ENCODE measurements around the gene MBD6.

The MBD6 gene

DNA sequence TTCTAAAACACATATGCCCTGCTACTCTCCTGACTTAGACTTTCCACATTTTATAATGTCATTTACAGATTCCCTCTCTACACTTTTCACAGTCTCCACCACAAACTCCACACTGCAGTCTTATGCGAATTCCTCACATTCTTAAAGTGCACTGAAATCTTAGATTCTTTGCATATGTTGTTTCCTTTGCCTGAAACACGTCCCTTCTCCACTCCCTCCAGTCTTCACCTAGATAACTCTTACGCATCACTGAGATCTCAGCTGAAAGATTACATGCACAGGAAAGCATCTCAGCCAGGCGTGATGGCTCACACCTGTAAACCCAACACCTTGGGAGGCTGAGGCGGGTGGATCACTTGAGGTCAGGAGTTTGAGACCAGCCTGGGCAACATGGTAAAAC, 39.2 kb upstream of the MBD6 start:
- no peak for DNase-seq (ENCODE audit: insufficient read length, low spot score)
- TF ChIP-seq, protein P1, sequence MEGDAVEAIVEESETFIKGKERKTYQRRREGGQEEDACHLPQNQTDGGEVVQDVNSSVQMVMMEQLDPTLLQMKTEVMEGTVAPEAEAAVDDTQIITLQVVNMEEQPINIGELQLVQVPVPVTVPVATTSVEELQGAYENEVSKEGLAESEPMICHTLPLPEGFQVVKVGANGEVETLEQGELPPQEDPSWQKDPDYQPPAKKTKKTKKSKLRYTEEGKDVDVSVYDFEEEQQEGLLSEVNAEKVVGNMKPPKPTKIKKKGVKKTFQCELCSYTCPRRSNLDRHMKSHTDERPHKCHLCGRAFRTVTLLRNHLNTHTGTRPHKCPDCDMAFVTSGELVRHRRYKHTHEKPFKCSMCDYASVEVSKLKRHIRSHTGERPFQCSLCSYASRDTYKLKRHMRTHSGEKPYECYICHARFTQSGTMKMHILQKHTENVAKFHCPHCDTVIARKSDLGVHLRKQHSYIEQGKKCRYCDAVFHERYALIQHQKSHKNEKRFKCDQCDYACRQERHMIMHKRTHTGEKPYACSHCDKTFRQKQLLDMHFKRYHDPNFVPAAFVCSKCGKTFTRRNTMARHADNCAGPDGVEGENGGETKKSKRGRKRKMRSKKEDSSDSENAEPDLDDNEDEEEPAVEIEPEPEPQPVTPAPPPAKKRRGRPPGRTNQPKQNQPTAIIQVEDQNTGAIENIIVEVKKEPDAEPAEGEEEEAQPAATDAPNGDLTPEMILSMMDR (IDR thresholded peaks at IDR 0.05; ENCODE audit: insufficient read depth, missing control alignments), result no peak
- FAIRE-seq, result no peak

DNA sequence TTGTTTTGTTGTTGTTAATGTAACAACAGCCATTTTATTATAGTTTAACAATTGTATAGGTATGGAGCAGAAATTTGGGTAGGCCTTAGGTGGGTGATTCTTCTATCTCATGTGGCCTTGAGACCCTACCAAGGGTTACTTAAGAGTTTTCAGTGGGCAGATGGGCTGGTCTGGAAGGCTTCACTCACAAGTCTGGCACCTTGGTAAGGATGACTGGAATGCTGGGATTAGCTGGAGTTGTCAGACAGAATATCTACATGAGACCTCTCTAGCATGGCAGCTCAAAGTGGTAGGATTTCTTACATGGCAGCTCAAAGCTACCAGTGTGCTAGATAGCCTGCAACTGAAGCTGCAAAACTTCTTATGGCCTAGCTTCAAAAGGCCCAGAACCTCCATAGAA, 36.9 kb upstream of the MBD6 start:
- TF ChIP-seq, protein P1 (IDR thresholded peaks at IDR 0.05; ENCODE audit: insufficient read depth, missing control alignments), result no peak
- FAIRE-seq (no peak), DNase-seq (ENCODE audit: insufficient read length, low spot score) (no peak)

DNA sequence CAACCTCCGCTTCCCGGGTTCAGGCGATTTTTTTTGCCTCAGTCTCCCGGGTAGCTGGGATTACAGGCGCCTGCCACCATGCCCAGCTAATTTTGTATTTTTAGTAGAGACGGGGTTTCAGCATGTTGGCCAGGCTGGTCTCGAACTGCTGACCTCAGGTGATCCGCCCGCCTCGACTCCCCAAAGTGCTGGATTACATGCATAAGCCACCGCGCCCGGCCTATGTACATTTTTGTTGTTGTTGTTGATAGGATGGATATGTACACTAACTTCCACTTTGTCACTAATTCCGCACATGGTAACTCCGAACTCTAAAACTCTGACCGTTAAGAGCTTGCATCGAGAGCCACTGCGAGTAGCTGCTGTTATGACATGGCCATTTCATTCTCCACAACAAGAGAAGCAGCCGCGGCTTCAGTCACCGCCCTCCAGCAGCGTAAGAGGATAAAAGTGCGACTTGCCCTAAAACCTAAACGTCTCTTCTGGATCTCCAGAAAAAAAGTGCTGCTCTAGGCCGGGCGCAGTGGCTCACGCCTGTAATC, 35.5 kb upstream of the MBD6 start:
- no peak for DNase-seq (ENCODE audit: insufficient read length, low spot score)
- TF ChIP-seq, protein P1 (IDR thresholded peaks at IDR 0.05; ENCODE audit: insufficient read depth, missing control alignments), result no peak
- FAIRE-seq, result no peak

DNA sequence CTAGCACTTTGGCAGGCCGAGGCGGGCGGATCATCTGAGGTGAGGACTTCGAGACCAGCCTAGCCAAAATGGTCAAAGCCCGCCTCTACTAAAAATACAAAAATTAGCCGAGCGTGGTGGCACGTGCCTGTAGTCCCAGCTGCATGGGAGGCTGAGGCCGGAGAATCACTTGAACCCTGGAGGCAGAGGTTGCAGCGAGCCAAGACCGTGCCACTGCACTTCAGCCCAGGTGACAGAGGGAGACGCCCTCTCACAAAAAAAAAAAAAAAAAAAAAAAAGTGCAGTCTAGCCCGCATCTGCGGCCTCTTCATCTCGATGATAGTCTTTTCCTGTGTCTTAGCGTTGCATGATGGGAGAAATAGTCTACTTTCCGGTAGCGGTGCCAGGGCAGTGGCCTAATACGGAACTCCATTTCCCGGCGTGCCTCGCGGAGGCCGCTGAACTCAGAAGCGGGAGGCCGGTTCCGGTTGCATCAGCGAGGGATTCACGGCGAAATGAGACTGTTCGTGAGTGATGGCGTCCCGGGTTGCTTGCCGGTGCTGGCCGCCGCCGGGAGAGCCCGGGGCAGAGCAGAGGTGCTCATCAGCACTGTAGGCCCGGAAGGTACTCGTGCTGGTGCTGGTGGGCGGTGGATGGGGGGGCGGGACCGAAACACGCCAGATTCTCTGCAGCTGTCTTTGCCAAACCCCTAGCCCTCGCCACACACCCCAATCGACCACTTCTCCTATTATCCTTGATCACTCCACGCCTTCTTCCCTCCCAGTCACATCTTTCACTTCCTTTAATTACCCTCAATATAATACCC, 34.8 kb upstream of the MBD6 start, which contains the start of gene MARS1:
Gene MARS1, plus strand, starts transcription at position 472 of the 805 bp plus-strand sequence. Its CDS starts 23 bp downstream, at position 495.
- TF ChIP-seq, protein P1 (IDR thresholded peaks at IDR 0.05; ENCODE audit: insufficient read depth, missing control alignments), result peak; percentile 31
- no peak for FAIRE-seq
- DNase-seq (ENCODE audit: insufficient read length, low spot score), result peak; percentile 63

DNA sequence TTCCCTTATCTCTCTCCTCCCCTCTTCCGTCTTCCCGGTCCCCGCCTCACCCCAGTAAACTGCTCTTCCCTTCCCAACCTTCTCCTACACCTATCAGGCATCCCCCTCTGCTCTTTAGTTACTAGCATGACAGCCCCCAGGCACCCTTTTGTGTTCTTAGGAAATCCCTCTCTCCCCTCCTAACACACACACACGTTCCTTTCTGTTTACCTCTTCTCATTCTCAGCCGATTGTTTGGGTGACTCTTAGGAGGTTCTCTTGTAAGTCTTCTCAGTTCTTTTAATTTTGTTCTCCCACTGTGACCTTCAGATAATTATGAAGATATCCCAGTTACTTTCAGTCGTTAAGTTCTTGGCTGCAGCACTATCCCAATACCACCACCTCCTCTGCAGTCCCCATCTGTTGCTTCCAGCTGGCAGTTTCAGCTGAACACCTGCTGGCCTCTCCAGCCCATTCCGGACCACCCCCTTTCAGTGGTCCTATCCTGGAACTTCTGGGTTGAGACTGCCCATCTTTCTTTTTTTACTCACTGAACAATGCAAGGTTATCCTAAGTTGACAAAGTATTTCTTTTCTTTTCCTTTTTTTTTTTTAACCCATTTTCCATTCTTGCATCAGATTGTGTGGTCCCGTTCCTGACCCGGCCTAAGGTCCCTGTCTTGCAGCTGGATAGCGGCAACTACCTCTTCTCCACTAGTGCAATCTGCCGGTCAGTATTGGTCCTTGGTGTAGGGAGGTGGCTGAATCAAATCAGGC, 34.0 kb upstream of the MBD6 start:
- DNase-seq (ENCODE audit: insufficient read length, low spot score), result no peak
- TF ChIP-seq, protein P1 (IDR thresholded peaks at IDR 0.05; ENCODE audit: insufficient read depth, missing control alignments), result no peak
- no peak for FAIRE-seq

DNA sequence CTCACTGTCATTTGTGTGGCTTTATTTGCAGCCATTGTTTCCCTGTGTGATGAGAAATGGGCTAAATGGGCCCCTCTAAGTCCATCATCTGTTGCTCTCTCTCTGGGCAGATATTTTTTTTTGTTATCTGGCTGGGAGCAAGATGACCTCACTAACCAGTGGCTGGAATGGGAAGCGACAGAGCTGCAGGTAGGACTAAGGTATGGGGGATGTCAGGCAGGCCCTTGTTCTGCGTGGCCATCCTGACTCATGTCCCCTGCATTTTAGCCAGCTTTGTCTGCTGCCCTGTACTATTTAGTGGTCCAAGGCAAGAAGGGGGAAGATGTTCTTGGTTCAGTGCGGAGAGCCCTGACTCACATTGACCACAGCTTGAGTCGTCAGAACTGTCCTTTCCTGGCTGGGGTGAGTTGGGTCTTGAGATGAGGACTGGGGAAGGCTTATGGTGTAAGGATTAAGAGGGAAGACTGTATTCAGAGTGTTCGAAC, 33.4 kb upstream of the MBD6 start:
- TF ChIP-seq, protein P1 (IDR thresholded peaks at IDR 0.05; ENCODE audit: insufficient read depth, missing control alignments), result no peak
- no peak for FAIRE-seq
- DNase-seq (ENCODE audit: insufficient read length, low spot score), result no peak

All from D721Med (cell line).